Measurements from ENCODE around the gene PPP1CA.
"Not testable (repeated sequence)": the region's sequence is repeated elsewhere in the genome, so short reads cannot be mapped to it uniquely, and the experiment has no call there.

The PPP1CA gene

DNA sequence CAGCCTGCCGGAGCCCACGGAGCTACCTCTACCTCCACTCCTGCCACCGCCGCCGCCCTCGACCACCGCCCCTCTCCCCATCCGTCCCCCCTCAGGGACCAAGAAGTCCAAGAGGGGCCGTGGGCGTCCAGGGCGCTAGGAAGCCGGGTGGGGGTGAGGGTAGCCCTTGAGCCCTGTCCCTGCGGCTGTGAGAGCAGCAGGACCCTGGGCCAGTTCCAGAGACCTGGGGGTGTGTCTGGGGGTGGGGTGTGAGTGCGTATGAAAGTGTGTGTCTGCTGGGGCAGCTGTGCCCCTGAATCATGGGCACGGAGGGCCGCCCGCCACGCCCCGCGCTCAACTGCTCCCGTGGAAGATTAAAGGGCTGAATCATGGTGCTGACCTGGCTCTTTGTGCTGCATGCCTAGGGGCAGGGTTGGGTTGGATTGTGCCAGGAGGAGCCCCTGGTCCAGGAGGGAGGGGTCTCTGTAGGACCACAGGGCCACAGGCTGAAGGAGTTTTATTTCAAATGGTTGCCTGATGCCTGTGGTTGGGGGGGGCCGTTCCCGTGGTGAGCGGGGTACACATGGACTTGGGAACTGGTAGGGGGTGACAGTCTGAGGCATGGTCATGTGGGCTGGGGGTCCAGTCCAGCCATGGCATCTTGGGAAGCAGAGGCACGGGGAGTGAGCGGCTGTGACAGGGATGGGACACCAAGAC is 33.5 kb upstream of the PPP1CA start:
- in situ Hi-C loops (cut with HindIII; ENCODE audit: low sequenced_read_pairs), result no loop called here

DNA sequence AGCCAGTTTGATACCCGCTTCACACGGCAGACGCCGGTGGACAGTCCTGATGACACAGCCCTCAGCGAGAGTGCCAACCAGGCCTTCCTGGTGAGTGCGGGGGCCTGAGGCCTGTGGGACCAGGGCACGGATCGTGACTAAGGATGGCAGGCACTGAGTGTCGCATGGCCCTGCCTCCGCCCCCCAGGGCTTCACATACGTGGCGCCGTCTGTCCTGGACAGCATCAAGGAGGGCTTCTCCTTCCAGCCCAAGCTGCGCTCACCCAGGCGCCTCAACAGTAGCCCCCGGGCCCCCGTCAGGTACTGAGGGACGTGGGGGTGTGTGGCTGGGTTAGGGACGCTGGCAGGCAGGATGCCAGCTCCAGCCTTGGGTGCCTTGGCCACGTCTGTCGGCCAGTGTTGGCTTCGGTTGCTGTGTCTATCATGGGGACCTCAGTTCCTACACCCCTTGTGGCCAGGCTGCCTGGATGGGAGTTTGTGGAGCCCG is 32.8 kb upstream of the PPP1CA start:
- in situ Hi-C loops (cut with HindIII; ENCODE audit: low sequenced_read_pairs), result no loop called here

DNA sequence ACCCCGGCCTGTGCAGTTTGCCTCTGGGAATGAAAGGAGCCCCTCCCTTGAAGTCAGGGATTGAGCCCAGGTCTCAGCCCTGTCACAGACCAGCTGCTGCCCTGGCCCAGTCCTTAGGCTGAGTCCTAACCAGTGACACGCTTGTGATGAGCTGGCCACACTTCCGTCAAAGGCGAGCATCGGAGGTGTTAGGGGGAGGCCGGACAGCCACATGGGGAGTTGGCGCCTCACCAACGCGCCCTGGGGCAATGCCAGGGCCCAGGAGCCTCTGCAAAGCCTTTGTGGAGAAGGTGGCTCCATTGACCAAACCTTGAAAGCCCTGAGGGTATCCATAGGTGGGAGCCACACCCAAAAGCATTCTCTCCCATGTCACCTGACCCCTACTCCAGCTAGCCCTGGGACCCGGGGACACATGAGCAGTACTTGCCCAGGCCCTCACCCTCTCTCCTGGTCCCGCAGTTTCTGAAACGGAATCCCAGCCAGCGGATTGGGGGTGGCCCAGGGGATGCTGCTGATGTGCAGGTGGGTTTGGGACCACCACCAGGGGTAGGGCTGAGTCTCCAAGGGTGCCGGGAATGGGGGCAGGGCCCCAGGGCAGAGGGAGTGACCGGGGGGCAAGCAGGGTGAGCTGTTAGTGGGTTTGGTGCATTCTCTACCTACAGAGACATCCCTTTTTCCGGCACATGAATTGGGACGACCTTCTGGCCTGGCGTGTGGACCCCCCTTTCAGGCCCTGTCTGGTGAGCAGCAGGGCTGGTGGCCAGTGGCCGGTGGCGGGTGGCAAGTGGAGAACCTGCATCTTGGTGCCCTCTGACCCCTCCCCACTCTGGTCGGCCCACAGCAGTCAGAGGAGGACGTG is 32.1 kb upstream of the PPP1CA start:
- in situ Hi-C loops (cut with HindIII; ENCODE audit: low sequenced_read_pairs), result no loop called here

DNA sequence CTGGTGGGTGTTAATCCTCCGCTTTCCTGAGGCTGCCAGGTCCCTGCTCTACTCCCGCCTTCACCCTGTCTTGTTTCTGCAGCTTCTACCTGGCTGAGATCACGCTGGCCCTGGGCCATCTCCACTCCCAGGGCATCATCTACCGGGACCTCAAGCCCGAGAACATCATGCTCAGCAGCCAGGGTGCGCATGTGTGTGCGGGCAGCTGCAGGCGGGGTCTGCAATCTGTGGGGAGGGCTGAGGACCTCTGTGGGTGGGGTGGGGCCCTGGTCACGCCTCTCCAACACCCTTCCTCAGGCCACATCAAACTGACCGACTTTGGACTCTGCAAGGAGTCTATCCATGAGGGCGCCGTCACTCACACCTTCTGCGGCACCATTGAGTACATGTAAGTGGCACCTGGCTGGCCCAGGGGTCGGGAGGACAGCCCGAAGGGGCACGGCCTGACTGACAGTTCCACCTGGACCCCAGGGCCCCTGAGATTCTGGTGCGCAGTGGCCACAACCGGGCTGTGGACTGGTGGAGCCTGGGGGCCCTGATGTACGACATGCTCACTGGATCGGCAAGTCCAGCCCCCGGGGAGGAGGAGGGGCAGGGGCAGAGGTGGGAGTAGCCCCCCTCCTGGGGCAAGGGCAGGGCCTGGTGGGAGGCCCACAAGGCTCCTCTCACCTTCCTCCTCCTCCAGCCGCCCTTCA is 31.1 kb upstream of the PPP1CA start:
- in situ Hi-C loops (cut with HindIII; ENCODE audit: low sequenced_read_pairs), result no loop called here

DNA sequence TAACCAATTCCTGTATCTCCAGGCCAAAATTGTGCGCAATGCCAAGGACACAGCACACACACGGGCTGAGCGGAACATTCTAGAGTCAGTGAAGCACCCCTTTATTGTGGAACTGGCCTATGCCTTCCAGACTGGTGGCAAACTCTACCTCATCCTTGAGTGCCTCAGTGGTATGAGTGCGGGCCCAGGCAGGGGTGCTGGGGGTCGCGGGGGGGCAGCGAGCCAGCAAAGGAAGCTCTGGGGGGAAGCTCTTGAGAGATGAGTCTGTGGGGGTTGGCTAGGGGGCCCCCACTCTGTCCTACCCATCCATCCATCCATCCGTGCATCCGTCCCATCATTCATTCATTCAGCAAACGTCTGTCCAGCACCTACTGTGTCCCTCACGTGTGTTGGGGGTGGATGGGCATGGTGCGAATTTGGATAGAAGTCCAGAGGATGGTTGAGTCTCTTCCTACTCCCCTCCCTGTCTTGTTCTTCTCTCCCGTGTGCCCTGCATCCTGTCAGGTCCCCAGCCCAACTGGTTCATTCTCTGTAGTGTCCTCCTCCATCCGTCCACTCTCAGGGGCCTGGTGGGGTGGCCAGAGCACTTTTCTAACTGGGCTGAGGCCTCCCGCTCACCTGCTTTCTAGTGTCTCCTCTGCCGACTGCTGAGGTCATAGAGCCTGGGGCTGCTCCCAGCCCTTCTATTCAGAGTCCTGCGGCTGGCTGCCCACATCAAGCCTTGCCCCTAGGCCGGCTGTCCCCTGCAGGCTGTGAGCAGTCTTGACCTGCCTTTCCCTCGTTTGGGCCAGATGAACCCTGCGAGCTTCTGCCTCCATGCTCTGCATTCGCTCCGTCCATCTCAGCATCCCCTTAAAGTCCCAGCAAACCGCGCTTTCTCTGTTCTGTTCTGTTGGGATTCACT is 29.9 kb upstream of the PPP1CA start:
- in situ Hi-C loops (cut with HindIII; ENCODE audit: low sequenced_read_pairs), result no loop called here

DNA sequence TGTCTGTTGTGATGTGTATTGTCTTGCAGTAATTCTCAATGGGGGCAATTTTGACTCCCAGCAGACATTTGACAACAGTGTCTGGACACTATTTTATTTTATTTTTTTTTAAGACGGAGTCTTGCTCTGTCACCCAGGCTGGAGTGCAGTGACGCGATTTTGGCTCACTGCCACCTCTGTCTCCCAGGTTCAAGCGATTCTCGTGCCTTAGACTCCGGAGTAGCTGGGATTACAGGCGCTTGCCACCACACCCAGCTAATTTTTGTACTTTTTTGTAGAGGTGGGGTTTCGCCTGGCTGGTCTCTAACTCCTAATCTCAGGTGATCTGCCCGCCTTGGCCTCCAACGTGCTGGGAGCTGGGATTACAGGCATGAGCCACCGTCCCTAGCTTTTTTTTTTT is 28.1 kb upstream of the PPP1CA start:
- in situ Hi-C loops (cut with HindIII; ENCODE audit: low sequenced_read_pairs), result no loop called here

DNA sequence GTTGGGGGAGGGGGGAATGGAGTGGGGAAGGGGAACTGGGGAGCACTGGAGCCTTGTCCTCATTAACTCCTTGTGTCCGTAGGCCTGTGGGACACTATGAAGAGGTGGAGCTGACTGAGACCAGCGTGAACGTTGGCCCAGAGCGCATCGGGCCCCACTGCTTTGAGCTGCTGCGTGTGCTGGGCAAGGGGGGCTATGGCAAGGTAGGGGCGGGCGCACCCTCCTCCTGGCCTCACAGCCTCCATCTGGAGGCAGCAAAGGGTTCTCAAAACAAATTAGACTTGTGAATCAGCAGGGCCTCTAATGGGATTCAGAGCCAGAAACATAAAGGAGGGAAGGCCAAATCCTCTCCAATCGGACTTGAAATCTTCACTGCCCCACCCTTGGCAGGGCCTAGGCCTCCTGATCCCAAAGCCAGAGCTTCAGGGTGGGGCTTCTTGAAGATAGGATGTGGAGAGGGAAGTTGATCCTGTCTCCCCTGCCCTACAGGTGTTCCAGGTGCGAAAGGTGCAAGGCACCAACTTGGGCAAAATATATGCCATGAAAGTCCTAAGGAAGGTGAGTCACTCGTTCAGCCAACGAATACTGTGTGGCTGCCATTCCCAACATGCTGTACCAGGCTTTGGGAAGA is 27.5 kb upstream of the PPP1CA start:
- in situ Hi-C loops (cut with HindIII; ENCODE audit: low sequenced_read_pairs), result no loop called here

DNA sequence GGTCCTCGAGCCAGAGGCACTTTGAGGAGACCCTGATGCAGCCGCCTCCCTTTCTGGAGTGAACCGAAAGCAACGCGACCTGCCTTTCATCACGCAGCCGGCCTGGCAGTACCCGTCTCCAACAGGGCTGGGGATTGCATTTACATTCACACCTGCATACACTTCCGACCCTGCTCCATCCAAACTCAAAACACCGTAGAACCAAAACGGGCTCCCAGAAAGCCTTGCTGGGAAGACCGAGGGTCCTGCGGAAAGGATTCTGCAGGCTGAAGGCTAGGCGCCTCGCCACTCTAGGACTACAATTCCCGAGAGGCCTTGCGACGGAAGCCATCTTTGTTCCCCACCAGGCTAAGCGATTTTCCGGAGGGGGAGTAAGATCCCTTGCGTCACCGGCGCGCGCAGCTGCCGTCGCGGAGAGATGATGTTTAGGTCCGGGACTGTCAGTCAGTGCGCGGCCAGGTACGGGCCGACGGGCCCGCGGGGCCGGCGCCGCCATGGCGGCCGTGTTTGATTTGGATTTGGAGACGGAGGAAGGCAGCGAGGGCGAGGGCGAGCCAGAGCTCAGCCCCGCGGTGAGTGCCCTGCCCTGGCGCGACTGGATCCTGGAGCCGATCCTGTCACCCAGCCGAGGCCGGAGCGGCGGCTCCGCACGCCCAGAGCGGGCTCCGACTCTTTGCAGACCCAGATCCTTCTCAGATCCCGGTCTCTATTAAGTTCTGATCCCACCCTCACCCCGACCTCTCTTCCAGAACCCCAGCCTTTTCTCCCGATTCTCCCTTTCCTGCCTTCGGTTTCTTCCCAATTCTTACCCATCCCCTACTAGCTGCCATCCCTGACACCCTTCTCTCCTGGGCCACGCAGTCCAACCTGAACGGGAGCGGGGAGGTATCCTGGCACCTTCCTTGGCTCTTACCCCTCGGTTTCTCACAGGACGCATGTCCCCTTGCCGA is 26.7 kb upstream of the PPP1CA start, which contains the start of gene RPS6KB2:
TSS of gene RPS6KB2 (plus strand) at position 443 of the 950 bp plus-strand sequence. CDS start at position 495, 52 bp downstream.
- in situ Hi-C loops (cut with HindIII; ENCODE audit: low sequenced_read_pairs), result no loop called here

DNA sequence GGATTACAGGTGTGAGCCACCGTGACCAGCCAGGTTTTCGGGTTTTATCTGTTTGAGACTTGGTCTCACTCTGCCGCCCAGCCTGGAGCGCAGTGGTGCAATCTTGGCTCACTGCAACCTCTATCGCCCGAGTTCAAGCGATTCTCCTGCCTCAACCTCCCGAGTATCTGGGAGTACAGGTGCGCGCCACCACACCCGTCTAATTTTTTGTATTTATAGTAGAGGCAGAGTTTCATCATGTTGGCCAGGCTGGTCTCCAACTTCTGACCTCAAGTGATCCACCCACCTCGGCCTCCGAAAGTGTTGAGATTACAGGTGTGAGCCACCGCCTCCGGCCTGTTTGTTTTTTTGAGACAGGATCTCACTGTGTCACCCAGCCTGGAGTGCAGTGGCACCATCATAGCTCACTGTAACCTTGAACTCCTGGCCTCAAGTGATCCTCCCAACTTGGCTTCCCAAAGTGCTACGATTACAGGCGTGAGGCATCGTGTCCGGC is 25.8 kb upstream of the PPP1CA start:
- in situ Hi-C loops (cut with HindIII; ENCODE audit: low sequenced_read_pairs), result not testable (repeated sequence)

DNA sequence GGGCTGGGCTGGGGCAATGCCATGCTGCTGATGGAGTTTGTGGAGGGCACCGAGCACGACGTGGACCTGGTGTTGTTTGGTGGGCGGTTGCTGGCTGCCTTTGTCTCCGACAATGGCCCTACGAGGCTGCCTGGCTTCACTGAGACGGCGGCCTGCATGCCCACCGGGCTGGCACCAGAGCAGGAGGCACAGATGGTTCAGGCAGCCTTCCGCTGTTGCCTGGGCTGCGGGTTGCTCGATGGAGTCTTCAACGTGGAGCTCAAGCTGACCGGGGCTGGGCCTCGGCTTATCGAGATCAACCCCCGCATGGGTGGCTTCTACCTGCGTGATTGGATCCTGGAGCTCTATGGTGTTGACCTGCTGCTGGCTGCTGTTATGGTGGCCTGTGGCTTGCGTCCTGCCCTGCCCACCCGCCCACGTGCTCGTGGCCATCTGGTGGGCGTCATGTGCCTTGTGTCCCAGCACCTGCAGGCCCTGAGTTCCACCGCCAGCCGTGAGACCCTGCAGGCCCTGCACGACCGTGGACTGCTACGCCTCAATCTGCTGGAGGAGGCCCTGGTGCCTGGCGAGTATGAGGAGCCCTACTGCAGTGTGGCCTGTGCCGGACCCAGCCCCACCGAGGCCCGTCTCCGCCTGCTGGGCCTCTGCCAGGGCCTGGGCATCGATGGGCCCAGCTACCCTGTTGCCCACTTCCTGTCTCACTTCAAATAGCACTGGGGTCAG is 22.4 kb upstream of the PPP1CA start:
- in situ Hi-C loops (cut with HindIII; ENCODE audit: low sequenced_read_pairs), result no loop called here

DNA sequence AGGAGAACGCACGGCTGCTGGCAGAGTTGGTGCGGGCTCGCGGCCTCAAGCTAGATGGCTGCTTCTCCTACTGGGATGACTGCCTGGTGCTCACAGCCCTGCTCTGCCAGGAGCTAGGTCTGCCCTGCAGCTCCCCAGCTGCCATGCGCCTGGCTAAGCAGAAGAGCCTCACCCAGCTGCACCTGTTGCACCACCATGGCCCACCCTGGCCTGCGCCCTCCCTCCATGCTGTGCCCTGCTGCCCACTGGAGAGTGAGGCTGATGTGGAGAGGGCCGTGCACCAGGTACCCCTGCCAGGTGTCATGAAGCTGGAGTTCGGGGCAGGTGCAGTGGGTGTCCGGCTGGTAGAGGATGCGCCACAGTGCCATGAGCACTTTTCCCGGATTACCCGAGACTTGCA is 21.8 kb upstream of the PPP1CA start:
- in situ Hi-C loops (cut with HindIII; ENCODE audit: low sequenced_read_pairs), result no loop called here

DNA sequence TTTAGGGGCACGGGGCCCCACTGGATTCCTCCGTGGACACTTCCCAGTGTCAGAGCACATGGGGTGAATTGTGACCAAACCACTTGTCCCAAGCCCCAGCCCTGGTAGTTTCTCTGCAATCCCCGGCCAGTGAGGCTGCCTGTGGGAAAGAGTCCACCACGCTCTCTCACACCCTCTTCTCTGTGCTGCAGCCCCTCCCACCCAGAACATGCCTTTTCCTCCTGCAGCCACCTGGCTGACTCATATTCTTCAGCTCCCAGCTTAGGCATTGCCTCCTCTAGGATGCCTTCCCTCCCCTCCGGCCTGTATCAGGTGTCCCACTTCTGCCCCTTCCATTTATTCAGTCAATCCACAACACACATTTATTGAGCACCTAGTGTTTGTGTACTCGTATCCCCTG is 21.2 kb upstream of the PPP1CA start:
- in situ Hi-C loops (cut with HindIII; ENCODE audit: low sequenced_read_pairs), result no loop called here

DNA sequence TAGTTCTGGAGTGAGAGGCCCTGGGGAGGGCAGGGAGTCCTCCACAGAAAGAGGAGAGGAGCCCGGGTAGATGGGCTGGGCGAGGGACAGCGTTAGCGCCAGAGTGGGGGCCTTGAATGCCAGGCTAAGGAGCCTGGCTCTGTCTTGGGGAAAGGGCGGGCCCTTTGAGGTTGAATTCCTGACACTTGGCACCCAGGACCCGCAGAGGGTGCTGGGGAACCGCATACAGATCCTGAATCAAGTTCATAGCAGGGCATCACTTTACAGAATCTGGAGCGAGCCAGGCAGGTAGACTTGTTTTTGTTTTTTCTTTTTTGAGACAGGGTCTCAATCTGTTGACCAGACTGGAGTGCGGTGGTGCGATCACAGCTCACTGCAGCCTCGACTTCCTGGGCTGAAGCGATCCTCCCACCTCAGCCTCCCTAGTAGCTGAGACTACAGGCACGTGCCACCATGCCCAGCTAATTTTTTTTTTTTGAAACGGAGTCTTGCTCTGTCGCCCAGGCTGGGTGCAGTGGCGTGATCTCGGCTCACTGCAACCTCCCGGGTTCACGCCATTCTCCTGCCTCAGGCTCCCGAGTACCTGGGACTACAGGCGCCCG is 19.9 kb upstream of the PPP1CA start:
- in situ Hi-C loops (cut with HindIII; ENCODE audit: low sequenced_read_pairs), result no loop called here

DNA sequence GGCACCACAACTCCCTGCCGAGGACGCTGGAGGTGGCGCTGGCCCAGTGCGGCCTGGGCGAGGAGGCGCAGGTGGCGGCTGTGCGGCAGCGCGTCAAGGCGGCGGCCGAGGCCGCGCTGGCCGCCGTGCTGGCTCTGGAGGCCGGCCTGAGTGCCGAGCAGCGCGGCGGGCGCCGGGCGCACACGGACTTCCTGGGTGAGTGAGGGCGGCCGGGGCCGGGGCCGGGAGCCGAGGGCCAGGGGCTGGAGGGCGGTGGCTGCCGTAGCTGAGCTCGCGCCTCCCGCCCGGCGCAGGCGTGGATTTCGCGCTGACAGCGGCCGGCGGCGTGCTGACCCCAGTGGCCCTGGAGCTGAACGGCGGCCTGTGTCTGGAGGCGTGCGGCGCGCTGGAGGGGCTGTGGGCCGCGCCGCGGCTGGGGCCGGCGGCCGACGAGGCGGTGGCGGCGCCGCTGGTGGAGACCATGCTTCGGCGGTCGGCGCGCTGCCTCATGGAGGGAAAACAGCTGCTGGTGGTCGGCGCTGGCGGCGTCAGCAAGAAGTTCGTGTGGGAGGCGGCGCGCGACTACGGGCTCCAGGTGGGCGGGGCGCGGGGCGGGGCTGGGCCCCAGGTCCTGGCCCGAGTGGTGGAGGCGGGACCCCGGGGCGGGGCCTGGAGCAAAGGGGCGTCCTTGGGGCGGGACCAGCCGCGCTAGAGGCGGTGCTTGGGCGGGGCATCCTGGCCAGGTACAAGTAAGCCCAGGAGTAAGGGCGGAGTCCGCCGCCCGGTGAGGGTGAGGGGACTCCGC is 19.2 kb upstream of the PPP1CA start:
- in situ Hi-C loops (cut with HindIII; ENCODE audit: low sequenced_read_pairs), result no loop called here

DNA sequence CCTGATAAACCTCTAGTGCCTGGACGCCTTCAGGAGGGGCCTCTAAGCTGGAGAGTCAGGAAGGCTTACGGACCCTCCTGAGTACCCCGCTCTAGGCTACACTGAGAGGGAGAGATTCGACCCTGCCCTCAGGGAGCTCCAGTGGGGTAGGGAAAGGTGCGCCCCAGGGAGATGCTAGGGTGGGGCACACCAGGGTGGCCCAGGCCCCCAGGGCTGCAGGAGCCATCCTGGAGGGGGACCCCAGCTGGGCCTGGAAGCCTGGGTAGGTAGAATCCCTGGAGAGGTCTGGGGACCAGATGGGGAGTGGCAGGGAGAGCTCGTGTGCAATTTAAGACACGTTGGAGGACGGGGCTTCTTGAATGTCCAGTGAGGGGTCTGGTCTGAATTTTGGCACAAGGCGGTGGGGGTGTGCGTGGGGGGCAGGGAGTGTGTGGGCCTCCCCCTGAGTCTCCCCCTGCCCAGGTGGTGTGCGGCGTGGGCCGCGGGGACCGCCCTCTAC is 18.5 kb upstream of the PPP1CA start:
- in situ Hi-C loops (cut with HindIII; ENCODE audit: low sequenced_read_pairs), result no loop called here

DNA sequence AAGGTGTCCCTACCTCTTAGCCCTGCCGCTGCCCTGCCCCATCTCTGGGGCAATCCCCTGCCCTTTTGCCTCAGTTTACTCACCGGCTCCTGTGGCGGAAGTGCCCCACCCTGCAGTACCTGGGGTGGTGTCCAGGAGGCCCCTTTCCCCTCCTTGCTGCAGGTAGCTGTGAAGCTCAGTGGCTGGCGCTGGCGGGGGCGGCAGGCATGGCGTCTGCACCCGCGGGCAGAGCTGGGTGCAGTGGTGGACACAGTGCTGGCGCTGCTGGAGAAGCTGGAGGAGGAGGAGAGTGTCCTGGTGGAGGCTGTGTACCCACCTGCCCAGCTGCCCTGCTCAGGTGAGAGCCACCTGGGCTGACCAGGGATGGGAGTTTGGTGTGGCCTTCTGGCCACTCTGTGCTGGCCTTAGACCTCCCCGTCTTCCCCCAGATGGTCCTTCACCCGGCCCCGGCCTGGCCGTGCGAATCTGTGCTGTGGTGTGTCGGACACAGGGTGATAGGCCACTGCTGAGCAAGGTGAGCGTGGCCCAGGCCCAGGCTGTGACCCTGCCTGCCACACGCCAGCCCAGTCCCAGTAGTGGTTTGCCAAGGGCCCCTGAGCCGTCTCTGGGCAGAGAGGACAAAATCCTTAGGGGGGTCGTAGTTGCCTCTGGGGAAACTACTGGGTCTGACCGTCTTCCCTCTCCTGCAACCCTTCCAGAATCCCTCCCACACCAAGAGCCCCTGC is 17.8 kb upstream of the PPP1CA start:
- in situ Hi-C loops (cut with HindIII; ENCODE audit: low sequenced_read_pairs), result no loop called here
